Kidney (tissue), 14 donors: Measurements from ENCODE around the gene SLC29A4. TPM values are rescaled to one million over a fixed set of nuclear protein-coding genes. Genes with fewer than 3 reads are reported as not detected.

ENCODE experiments used
- DNase-seq, 5 donors: peaks; one replicate each; pipeline ENCODE4 v3.0.0-alpha.2; 2013 to 2020
- FAIRE-seq: peaks from 2 replicates; lab custom pipeline; 2012; peaks lifted over from hg19 to GRCh38; lab: Jason Lieb, UNC
- H3K27ac ChIP-seq, 2 donors: one replicate each; pipeline ENCODE4 v1.7.0; 2013; ENCODE audit warnings: low read depth in 2 of 2, low read length in 2 of 2, inconsistent platforms in 1 of 2
- H3K27me3 ChIP-seq: one replicate; pipeline ENCODE4 v1.7.1; 2013; ENCODE audit warnings: low read length, inconsistent platforms; ENCODE audit not compliant: control insufficient read depth, insufficient read depth
- H3K36me3 ChIP-seq, 3 donors: one replicate each; pipeline versions ENCODE4 v1.7.0 to v1.7.1; 2013; ENCODE audit warnings: low read length in 3 of 3, control low read depth in 1 of 3, inconsistent platforms in 1 of 3; ENCODE audit not compliant: insufficient read depth in 3 of 3, control insufficient read depth in 2 of 3
- H3K4me1 ChIP-seq, 3 donors: one replicate each; pipeline versions ENCODE4 v1.7.0 to v1.7.1; 2013; ENCODE audit warnings: low read length in 3 of 3, inconsistent platforms in 1 of 3, low read depth in 1 of 3; ENCODE audit not compliant: control insufficient read depth in 2 of 3, insufficient read depth in 2 of 3
- H3K4me3 ChIP-seq, 3 donors: one replicate each; pipeline versions ENCODE4 v1.7.0 to v1.8.1; 2013; ENCODE audit warnings: low read length in 3 of 3, control low read depth in 1 of 3, inconsistent platforms in 1 of 3
- H3K9ac ChIP-seq, 3 donors: one replicate each; pipeline versions ENCODE4 v1.7.0 to v1.7.1; 2013; ENCODE audit warnings: low read length in 3 of 3, control low read depth in 1 of 3, inconsistent platforms in 1 of 3
- H3K9me3 ChIP-seq, 3 donors: one replicate each; pipeline versions ENCODE4 v1.7.0 to v1.7.1; 2013; ENCODE audit warnings: low read length in 3 of 3, control low read depth in 1 of 3, inconsistent platforms in 1 of 3; ENCODE audit not compliant: control insufficient read depth in 2 of 3, insufficient read depth in 1 of 3
- CTCF ChIP-seq: IDR thresholded peaks from 3 replicates; pipeline ENCODE4 v1.5.1; 2012; ENCODE audit warnings: mild to moderate bottlenecking, moderate library complexity, borderline replicate concordance; ENCODE audit not compliant: insufficient read depth; ENCODE audit errors: extremely low read depth
- intact Hi-C: fragments of 100-400 bp; cut with DNase I; formaldehyde crosslinking; loops from one replicate; pipeline ENCODE4 v1.11.1; 2022
- polyA plus RNA-seq: library from polyadenylated mRNA; stranded (reverse); fragments of 350-450 nt; fragmentation: Illumina TruSeq; extraction: RNeasy Lipid Tissue Mini Kit (QIAGEN cat#74804); gene quantifications from one replicate; pipeline ENCODE4 v1.2.3, GENCODE V29; 2014; ENCODE audit warnings: low read depth, low replicate concordance; ENCODE audit not compliant: insufficient read depth
- total RNA-seq: library from RNA; stranded (reverse); fragmentation: NEBNext Ultra II Directional; extraction: Animal tissue kit (Norgen Biotek cat#: 25700); gene quantifications from one replicate; pipeline ENCODE4 v1.2.1, GENCODE V29; 2021
- donor health status: control.
- donor health status: control.
- donor health status: control.
- donor health status: control.
- donor health status: control.
- donor health status: DM: yes; HTN: yes; CAD: no.
- donor health status: Normal renal cell carcinoma (clear cell type).

The SLC29A4 gene
- total and polyA plus RNA-seq, 2 donors from 2014 or later, result 3.4 to 6.8 TPM

- no peak for DNase-seq
- no peak for FAIRE-seq
These were observed 11.6 kb downstream of the SLC29A4 start for GRCh38 chr7:5294169-5294987.

GRCh38 chr7:5295039-5296014 is 12.6 kb downstream of the SLC29A4 start:
- H3K4me3 ChIP-seq, result no peak overlapping the region
- no peaks in the 10 kb centered on the region for H3K4me1 ChIP-seq
- DNase-seq, result no peak
- no peak for FAIRE-seq
- TF ChIP-seq CTCF, result no peak
- H3K27me3 ChIP-seq, result no peaks in the 10 kb centered on the region
- intact Hi-C loops, result no loop called here
- no peaks in the 10 kb centered on the region for H3K9me3 ChIP-seq
- H3K9ac ChIP-seq, result no peak overlapping the region
- H3K27ac ChIP-seq, result no peak overlapping the region
- H3K36me3 ChIP-seq, result no peaks in the 10 kb centered on the region

More at GRCh38 chr7:5294169-5294987, 11.6 kb downstream of the SLC29A4 start:
- Histone ChIP-seq H3K4me3 (no peak overlapping the region), H3K27ac (no peak overlapping the region), H3K9me3 (no peaks in the 10 kb centered on the region), H3K36me3 (no peaks in the 10 kb centered on the region), H3K9ac (no peak overlapping the region), H3K27me3 (no peaks in the 10 kb centered on the region), H3K4me1 (no peaks in the 10 kb centered on the region)
- intact Hi-C loops, result no loop called here
- TF ChIP-seq CTCF, result no peak

- TF ChIP-seq CTCF, result no peak
- H3K9ac ChIP-seq, result no peak overlapping the region
- H3K9me3 ChIP-seq, result no peaks in the 10 kb centered on the region
- DNase-seq, result no peak
- H3K4me3 ChIP-seq, result no peak overlapping the region
- H3K36me3 ChIP-seq, result no peaks in the 10 kb centered on the region
- H3K27ac ChIP-seq, result no peak overlapping the region
- FAIRE-seq, result no peak
- no peaks in the 10 kb centered on the region for H3K4me1 ChIP-seq
- no peaks in the 10 kb centered on the region for H3K27me3 ChIP-seq
- intact Hi-C loops, result no loop called here
These were observed 13.4 kb downstream of the SLC29A4 start for GRCh38 chr7:5296015-5296610.
